K562 (cell line): Measurements from ENCODE around the gene ZNF641. TPM values are rescaled to one million over a fixed set of nuclear protein-coding genes. Genes with fewer than 3 reads are reported as not detected.

Experiments
- ATAC-seq: fragments of 200-7000 bp; cut with Tn5 transposase; 3 replicates; pipeline ENCODE4 v1.9.1; 2020; ENCODE audit warnings: moderate library complexity
- BruUV-seq: library from RNA; stranded (reverse); fragments of 400-500 nt; replicated peaks from 2 replicates; lab custom pipeline; 2021; lab: Mats Ljungman, UMichigan
- CTCF ChIA-PET: fragments of 300-600 bp; formaldehyde crosslinking; extraction: SDS; loops from one replicate; lab custom pipeline; 2021; ENCODE audit warnings: low intra/inter-chr PET ratio; lab: Yijun Ruan, JAX
- POLR2A ChIA-PET: fragments of 300-600, 350-650 bp; sonication (Branson Sonifier 250); formaldehyde crosslinking; extraction: SDS; loops from one replicate; lab custom pipeline; 2021; ENCODE audit warnings: antibody characterized with exemption, inconsistent platforms; lab: Yijun Ruan, JAX
- DNase-seq, 4 experiments: peaks; one replicate each; pipeline versions ENCODE4 v3.0.0 to v3.0.0-alpha.2; 2011 to 2018; ENCODE audit warnings: low spot score in 3 of 4, mixed read lengths in 3 of 4; ENCODE audit errors: extremely low read depth in 1 of 4
- FAIRE-seq: peaks from 2 replicates; lab custom pipeline; 2011; peaks lifted over from hg19 to GRCh38; lab: Jason Lieb, UNC
- H2AFZ ChIP-seq: 2 replicates; pipeline ENCODE4 v1.6.0; 2011; ENCODE audit warnings: low read depth, low read length, control low read depth, inconsistent platforms
- H3K27ac ChIP-seq: fragments of 200-600 bp; 3 replicates; pipeline ENCODE4 v1.8.0; 2011; ENCODE audit warnings: low read depth, mild to moderate bottlenecking, control low read depth, inconsistent platforms, low read length, moderate library complexity, mixed read lengths; ENCODE audit errors: extremely low read depth
- H3K27me3 ChIP-seq, 2 experiments: fragments of 300-600 bp in 1 of 2; 2 replicates in 1 of 2; 3 replicates in 1 of 2; pipeline versions ENCODE4 v1.6.0 to v1.8.0; 2011; ENCODE audit warnings: inconsistent platforms in 2 of 2, low read length in 2 of 2, mild to moderate bottlenecking in 1 of 2, mixed read lengths in 1 of 2, moderate library complexity in 1 of 2; ENCODE audit not compliant: control insufficient read depth in 2 of 2, insufficient read depth in 2 of 2
- H3K36me3 ChIP-seq: fragments of 300-600 bp; 3 replicates; pipeline ENCODE4 v1.8.0; 2011; ENCODE audit warnings: mild to moderate bottlenecking, low read length, inconsistent platforms; ENCODE audit not compliant: control insufficient read depth, insufficient read depth
- H3K4me1 ChIP-seq, 2 experiments: fragments of 200-600 bp in 1 of 2; replicated peaks in 1 of 2; 2 replicates in 1 of 2; 3 replicates in 1 of 2; pipeline versions ENCODE4 v1.5.1 to v1.8.0; 2011; ENCODE audit warnings: inconsistent platforms in 2 of 2, low read length in 2 of 2, mild to moderate bottlenecking in 1 of 2, mixed read lengths in 1 of 2, moderate library complexity in 1 of 2; ENCODE audit not compliant: control insufficient read depth in 2 of 2, insufficient read depth in 2 of 2
- H3K4me2 ChIP-seq: 2 replicates; pipeline ENCODE4 v1.6.1; 2011; ENCODE audit warnings: low read length, control low read depth, inconsistent platforms, mixed read lengths; ENCODE audit not compliant: insufficient read depth
- H3K4me3 ChIP-seq: fragments of 200-600 bp; sonication (generic), shearing (Covaris generic); 2 replicates; pipeline ENCODE4 v1.5.1; 2016; ENCODE audit warnings: control low read depth, inconsistent platforms
- H3K79me2 ChIP-seq: fragments of 200-600 bp; 3 replicates; pipeline ENCODE4 v1.8.0; 2011; ENCODE audit warnings: low read length, inconsistent platforms; ENCODE audit not compliant: control insufficient read depth, insufficient read depth
- H3K9ac ChIP-seq, 2 experiments: 2 replicates each; pipeline versions ENCODE4 v1.6.0 to v1.6.1; 2011; ENCODE audit warnings: low read depth in 2 of 2, low read length in 2 of 2, control low read depth in 1 of 2, inconsistent platforms in 1 of 2, mild to moderate bottlenecking in 1 of 2, mixed read lengths in 1 of 2; ENCODE audit not compliant: insufficient read depth in 1 of 2
- H3K9me1 ChIP-seq: one replicate; pipeline ENCODE4 v1.6.0; 2011; ENCODE audit warnings: inconsistent platforms, mild to moderate bottlenecking, low read length, moderate library complexity; ENCODE audit not compliant: control insufficient read depth, insufficient read depth
- H3K9me3 ChIP-seq: replicated peaks from 2 replicates; pipeline ENCODE4 v1.5.1; 2011; ENCODE audit warnings: low read depth, low read length, inconsistent platforms; ENCODE audit not compliant: control insufficient read depth, insufficient read depth
- H4K20me1 ChIP-seq: replicated peaks from 2 replicates; pipeline ENCODE4 v1.6.1; 2011; ENCODE audit warnings: low read length, inconsistent platforms, mixed read lengths; ENCODE audit not compliant: control insufficient read depth, insufficient read depth
- GTF2E2 ChIP-seq: fragments of 200-800 bp; sonication (Bioruptor generic); IDR thresholded peaks from 2 replicates; pipeline ENCODE4 v1.6.1; 2016; ENCODE audit warnings: missing genetic modification characterization, missing compliant biosample characterization
- KAT8 ChIP-seq: fragments of 450-650 bp; IDR thresholded peaks from 2 replicates; pipeline ENCODE4 v1.6.1; 2016; ENCODE audit warnings: low read depth, mild to moderate bottlenecking
- MAX ChIP-seq: sonication (generic); formaldehyde crosslinking; IDR thresholded peaks from 2 replicates; pipeline ENCODE4 v1.9.0; 2022; ENCODE audit warnings: mild to moderate bottlenecking, missing genetic modification reagents
- NCOA4 ChIP-seq: fragments of 450-650 bp; IDR thresholded peaks from 2 replicates; pipeline ENCODE4 v1.6.1; 2018; ENCODE audit warnings: mild to moderate bottlenecking; ENCODE audit not compliant: partially characterized antibody
- NFIX ChIP-seq: fragments of 250-450 bp; sonication (Bioruptor Pico); IDR thresholded peaks from 2 replicates; pipeline ENCODE4 v1.4.0; 2020; ENCODE audit warnings: low read depth, mild to moderate bottlenecking, moderate library complexity
- PHB ChIP-seq: fragments of 250-450 bp; sonication (Bioruptor Pico); IDR thresholded peaks from 2 replicates; pipeline ENCODE4 v1.5.0; 2021
- PHB2 ChIP-seq: fragments of 450-650 bp; IDR thresholded peaks from 2 replicates; pipeline ENCODE4 v1.6.1; 2017; ENCODE audit warnings: low read depth
- RAD21 ChIP-seq, 2 experiments: fragments of 250-450 bp in 1 of 2; fragments of 450-650 bp in 1 of 2; sonication (Bioruptor Pico) in 1 of 2; formaldehyde crosslinking in 1 of 2; IDR thresholded peaks in 1 of 2; conservative IDR thresholded peaks in 1 of 2; 2 replicates each; pipeline versions ENCODE4 v1.4.0 to v1.8.0; 2020 to 2022; ENCODE audit warnings: mild to moderate bottlenecking in 2 of 2, moderate library complexity in 1 of 2
- RHOXF2B ChIP-seq: fragments of 250-450 bp; sonication (Bioruptor Pico); conservative IDR thresholded peaks from 2 replicates; pipeline ENCODE4 v1.5.1; 2021
- SAP30 ChIP-seq: fragments of 200-600 bp; sonication (generic); IDR thresholded peaks from 2 replicates; pipeline ENCODE4 v1.6.1; 2012; ENCODE audit warnings: borderline replicate concordance, low read depth, mild to moderate bottlenecking, moderate library complexity, low read length, control low read depth, inconsistent platforms; ENCODE audit not compliant: insufficient read depth, poor library complexity, severe bottlenecking
- XRCC4 ChIP-seq: IDR thresholded peaks from one replicate; pipeline ENCODE4 v1.6.1; 2011; ENCODE audit not compliant: insufficient read depth, insufficient read length; ENCODE audit errors: extremely low read depth
- ZNF316 ChIP-seq: fragments of 450-650 bp; IDR thresholded peaks from 2 replicates; pipeline ENCODE4 v1.6.1; 2016
- ZNF655 ChIP-seq: fragments of 250-450 bp; sonication (Bioruptor Pico); IDR thresholded peaks from 2 replicates; pipeline ENCODE4 v1.5.0; 2021
- ZNF699 ChIP-seq: fragments of 250-450 bp; sonication (Bioruptor Pico); IDR thresholded peaks from 2 replicates; pipeline ENCODE4 v1.8.0; 2021; ENCODE audit warnings: mild to moderate bottlenecking, moderate library complexity; ENCODE audit not compliant: insufficient replicate concordance
- WGBS: fragments of 100-300 bp; shearing (Covaris generic); methylation state at CpG from one replicate; pipeline ENCODE4 v1.1.6; 2016; ENCODE audit warnings: low coverage, mixed read lengths; ENCODE audit not compliant: insufficient coverage; ENCODE audit errors: missing lambda C conversion rate; 5-methylcytosine and 5-hydroxymethylcytosine counted together
- in situ Hi-C: fragments of 300-500 bp; cut with MboI; formaldehyde crosslinking; loops from 4 replicates; pipeline ENCODE4 v1.15.0; 2018; ENCODE audit warnings: inconsistent platforms, mixed read lengths
- intact Hi-C: fragments of 100-400 bp; cut with micrococcal nuclease; formaldehyde crosslinking; loops from 2 replicates; pipeline ENCODE4 v1.14.2; 2022
- polyA plus RNA-seq, 8 experiments: library from polyadenylated mRNA; depleted of rRNA in 4 of 8; stranded (reverse) in 5 of 8; unstranded in 3 of 8; fragments of >200 nt; fragmentation: Nextera tagmentation in 2 of 8; fragmentation: Illumina TruSeq in 1 of 8; extraction: Ambion mirVana in 2 of 8; extraction: Trizol in 1 of 8; gene quantifications; 2 replicates each; pipeline versions ENCODE4 v1.2.1 to v1.2.3, GENCODE V29; 2011 to 2014; ENCODE audit warnings: inconsistent platforms in 1 of 8, missing spikeins in 1 of 8
- total RNA-seq, 7 experiments: library from RNA; depleted of rRNA in 6 of 7; stranded (reverse); fragments of >200 nt in 6 of 7; fragmentation: Illumina TruSeq in 2 of 7; extraction: Trizol in 2 of 7; gene quantifications; 2 replicates each; pipeline versions ENCODE4 v1.2.1 to v1.2.3, GENCODE V29; 2011 to 2021; ENCODE audit warnings: low replicate concordance in 1 of 7
- TF ChIP-seq, protein P1 (sequence below): fragments of 450-650 bp; IDR thresholded peaks from one replicate; pipeline ENCODE4 v1.6.1; 2018; ENCODE audit warnings: mild to moderate bottlenecking, moderate library complexity; ENCODE audit not compliant: partially characterized antibody
- TF ChIP-seq, protein P2 (sequence below): sonication (generic); formaldehyde crosslinking; IDR thresholded peaks from 2 replicates; pipeline ENCODE4 v1.8.1; 2023; ENCODE audit warnings: mild to moderate bottlenecking, missing genetic modification reagents

Gene ZNF641
- total and polyA plus RNA-seq, 9 of the 15 experiments (the other 6 are each of a cell fraction or from before 2014, with no cell fraction given): 2.5 to 15.6 (median 9.2) TPM

DNA sequence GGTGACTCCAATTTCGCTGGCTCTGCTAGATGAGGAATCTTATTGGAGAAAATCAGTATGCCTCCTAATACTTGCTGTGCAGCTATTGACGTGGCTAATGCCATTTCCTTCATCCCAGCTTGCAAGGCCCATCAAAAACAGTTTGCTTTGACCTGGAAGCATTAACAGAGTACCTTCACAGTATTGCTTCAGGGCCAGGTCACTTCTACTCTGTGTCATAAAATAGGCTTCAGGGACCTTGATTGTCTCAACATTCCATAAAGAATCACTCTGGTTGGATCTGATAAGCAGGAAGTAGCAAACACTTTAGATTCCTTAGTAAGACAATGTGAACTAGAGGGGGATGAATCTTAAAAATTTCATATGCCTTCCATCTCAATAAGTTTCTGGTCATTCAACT lies 26.9 kb upstream of the ZNF641 start:
- Histone ChIP-seq H2AFZ (no peak overlapping the region), H3K27me3 (no peaks in the 10 kb centered on the region; a peak in 1 of 5 replicates), H3K4me2 (no peak overlapping the region), H3K27ac (no peak overlapping the region), H3K9ac (no peak overlapping the region), H3K79me2 (no peaks in the 10 kb centered on the region), H3K4me3 (no peak overlapping the region), H3K9me1 (no peaks in the 10 kb centered on the region), H4K20me1 (no peaks in the 10 kb centered on the region), H3K4me1 (no peaks in the 10 kb centered on the region), H3K9me3 (no peaks in the 10 kb centered on the region), H3K36me3 (no peaks in the 10 kb centered on the region)
- intact Hi-C loops: no loop called here
- DNase-seq: no peak
- no peak for FAIRE-seq
- POLR2A ChIA-PET: interaction anchor here (0.7 to 1.5 kb wide), 2 partner anchors 10 to 11 kb away, joined by 3 to 5 read pairs; no protein-coding TSS in a partner anchor
- 0% methylated on average over 2 of the region's 2 CpGs for WGBS
- CTCF ChIA-PET: no interaction called here
- no peak for ATAC-seq
- in situ Hi-C loops: no loop called here
- BruUV-seq: no TSS peak
- TF ChIP-seq, protein P1, sequence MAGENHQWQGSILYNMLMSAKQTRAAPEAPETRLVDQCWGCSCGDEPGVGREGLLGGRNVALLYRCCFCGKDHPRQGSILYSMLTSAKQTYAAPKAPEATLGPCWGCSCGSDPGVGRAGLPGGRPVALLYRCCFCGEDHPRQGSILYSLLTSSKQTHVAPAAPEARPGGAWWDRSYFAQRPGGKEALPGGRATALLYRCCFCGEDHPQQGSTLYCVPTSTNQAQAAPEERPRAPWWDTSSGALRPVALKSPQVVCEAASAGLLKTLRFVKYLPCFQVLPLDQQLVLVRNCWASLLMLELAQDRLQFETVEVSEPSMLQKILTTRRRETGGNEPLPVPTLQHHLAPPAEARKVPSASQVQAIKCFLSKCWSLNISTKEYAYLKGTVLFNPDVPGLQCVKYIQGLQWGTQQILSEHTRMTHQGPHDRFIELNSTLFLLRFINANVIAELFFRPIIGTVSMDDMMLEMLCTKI: no peak
- no peak for TF ChIP-seq XRCC4
- TF ChIP-seq, protein P2, sequence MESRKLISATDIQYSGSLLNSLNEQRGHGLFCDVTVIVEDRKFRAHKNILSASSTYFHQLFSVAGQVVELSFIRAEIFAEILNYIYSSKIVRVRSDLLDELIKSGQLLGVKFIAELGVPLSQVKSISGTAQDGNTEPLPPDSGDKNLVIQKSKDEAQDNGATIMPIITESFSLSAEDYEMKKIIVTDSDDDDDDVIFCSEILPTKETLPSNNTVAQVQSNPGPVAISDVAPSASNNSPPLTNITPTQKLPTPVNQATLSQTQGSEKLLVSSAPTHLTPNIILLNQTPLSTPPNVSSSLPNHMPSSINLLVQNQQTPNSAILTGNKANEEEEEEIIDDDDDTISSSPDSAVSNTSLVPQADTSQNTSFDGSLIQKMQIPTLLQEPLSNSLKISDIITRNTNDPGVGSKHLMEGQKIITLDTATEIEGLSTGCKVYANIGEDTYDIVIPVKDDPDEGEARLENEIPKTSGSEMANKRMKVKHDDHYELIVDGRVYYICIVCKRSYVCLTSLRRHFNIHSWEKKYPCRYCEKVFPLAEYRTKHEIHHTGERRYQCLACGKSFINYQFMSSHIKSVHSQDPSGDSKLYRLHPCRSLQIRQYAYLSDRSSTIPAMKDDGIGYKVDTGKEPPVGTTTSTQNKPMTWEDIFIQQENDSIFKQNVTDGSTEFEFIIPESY: no peak
- TF ChIP-seq ZNF699: no peak
- TF ChIP-seq ZNF316: no peak
- TF ChIP-seq NFIX: no peak
- TF ChIP-seq MAX (CRISPR knock-in tag): no peak
- no peak for TF ChIP-seq ZNF655 (CRISPR knock-in tag)
- no peak for TF ChIP-seq KAT8
- TF ChIP-seq RAD21 (CRISPR knock-in tag; conservative IDR thresholded peaks at IDR 0.05 in 1 of 2, IDR thresholded peaks at IDR 0.05 in 1 of 2): no peak
- TF ChIP-seq NCOA4: no peak
- no peak for TF ChIP-seq PHB
- TF ChIP-seq SAP30: no peak
- TF ChIP-seq GTF2E2 (tag): no peak
- no peak for TF ChIP-seq PHB2
- TF ChIP-seq RHOXF2B: no peak
